IMR-90 (cell line): ENCODE results near the gene KIF1A.
"Not testable (repeated sequence)": the region's sequence is repeated elsewhere in the genome, so short reads cannot be mapped to it uniquely, and the experiment has no call there.

Experiments
- BHLHE40 ChIP-seq: fragments of 150-350 bp; IDR thresholded peaks from 2 replicates; pipeline ENCODE4 v1.6.1; 2016; ENCODE audit warnings: mild to moderate bottlenecking, low read depth, low read length
- CTCF ChIP-seq: conservative IDR thresholded peaks from 2 replicates; pipeline ENCODE4 v1.5.1; 2012; ENCODE audit warnings: mild to moderate bottlenecking, low read depth, low read length, improper control_type of control experiment
- MAZ ChIP-seq: IDR thresholded peaks from 2 replicates; pipeline ENCODE4 v1.6.1; 2012; ENCODE audit warnings: low read depth, mild to moderate bottlenecking, low read length, improper control_type of control experiment, moderate library complexity, borderline replicate concordance
- POLR2A ChIP-seq: IDR thresholded peaks from 2 replicates; pipeline ENCODE4 v1.6.1; 2012; ENCODE audit warnings: mild to moderate bottlenecking, low read depth, low read length
- RCOR1 ChIP-seq: IDR thresholded peaks from 2 replicates; pipeline ENCODE4 v1.6.1; 2012; ENCODE audit warnings: mild to moderate bottlenecking, low read length, improper control_type of control experiment; ENCODE audit not compliant: insufficient replicate concordance

- TF ChIP-seq POLR2A, CTCF, BHLHE40, RCOR1, MAZ: not testable (repeated sequence)
These were observed 136.6 kb downstream of the KIF1A start for GRCh38 chr2:240683329-240683979.
